ENCODE measurements around the gene SLIT3.

Gene SLIT3

GRCh38 chr5:169080448-169080911 is 220.5 kb downstream of the SLIT3 start:
- DNase-seq (ENCODE audit: low spot score), result no peak

- DNase-seq (ENCODE audit: low spot score), result no peak
These were observed 221.2 kb downstream of the SLIT3 start for GRCh38 chr5:169079697-169080096.

- DNase-seq (ENCODE audit: low spot score), result no peak
These were observed 226.1 kb downstream of the SLIT3 start for GRCh38 chr5:169074839-169075238.

GRCh38 chr5:169072233-169072632 is 228.7 kb downstream of the SLIT3 start:
- DNase-seq (ENCODE audit: low spot score), result no peak

GRCh38 chr5:169070413-169070812 is 230.5 kb downstream of the SLIT3 start:
- DNase-seq (ENCODE audit: low spot score), result no peak

- peak; percentile 71 for DNase-seq (ENCODE audit: low spot score)
These were observed 233.2 kb downstream of the SLIT3 start for GRCh38 chr5:169067751-169068173.

- DNase-seq (ENCODE audit: low spot score), result no peak
These were observed 235.5 kb downstream of the SLIT3 start for GRCh38 chr5:169065400-169065799.

- DNase-seq (ENCODE audit: low spot score), result peak; percentile 31
These were observed 236.8 kb downstream of the SLIT3 start for GRCh38 chr5:169064093-169064492.

GRCh38 chr5:169063316-169063953 is 237.5 kb downstream of the SLIT3 start:
- DNase-seq (ENCODE audit: low spot score), result no peak

GRCh38 chr5:169062690-169063089 is 238.2 kb downstream of the SLIT3 start:
- DNase-seq (ENCODE audit: low spot score), result no peak

- no peak for DNase-seq (ENCODE audit: low spot score)
These were observed 246.4 kb downstream of the SLIT3 start for GRCh38 chr5:169054506-169054905.

- DNase-seq (ENCODE audit: low spot score), result no peak
These were observed 248.7 kb downstream of the SLIT3 start for GRCh38 chr5:169052207-169052606.

- DNase-seq (ENCODE audit: low spot score), result no peak
These were observed 249.6 kb downstream of the SLIT3 start for GRCh38 chr5:169051351-169051750.

- DNase-seq (ENCODE audit: low spot score), result no peak
These were observed 250.3 kb downstream of the SLIT3 start for GRCh38 chr5:169050636-169051035.

GRCh38 chr5:169050146-169050571 is 250.8 kb downstream of the SLIT3 start:
- no peak for DNase-seq (ENCODE audit: low spot score)

GRCh38 chr5:169049712-169050111 is 251.2 kb downstream of the SLIT3 start:
- DNase-seq (ENCODE audit: low spot score), result no peak

- no peak for DNase-seq (ENCODE audit: low spot score)
These were observed 252.5 kb downstream of the SLIT3 start for GRCh38 chr5:169048181-169049125.

GRCh38 chr5:169044962-169045361 is 256.0 kb downstream of the SLIT3 start:
- DNase-seq (ENCODE audit: low spot score), result no peak

GRCh38 chr5:169041180-169041579 is 259.8 kb downstream of the SLIT3 start:
- no peak for DNase-seq (ENCODE audit: low spot score)

- no peak for DNase-seq (ENCODE audit: low spot score)
These were observed 261.3 kb downstream of the SLIT3 start for GRCh38 chr5:169039592-169039991.

GRCh38 chr5:169037466-169037865 is 263.5 kb downstream of the SLIT3 start:
- no peak for DNase-seq (ENCODE audit: low spot score)

GRCh38 chr5:169036079-169036805 is 264.7 kb downstream of the SLIT3 start:
- no peak for DNase-seq (ENCODE audit: low spot score)
